Astrocyte of the spinal cord (primary cell): ENCODE data around the gene TMEM88.

Experiments
- DNase-seq: peaks from one replicate; pipeline ENCODE4 v3.0.0; 2011; ENCODE audit warnings: low read depth, low spot score
- H3K4me3 ChIP-seq: 2 replicates; pipeline ENCODE4 v1.5.1; 2011; ENCODE audit warnings: low read depth, mild to moderate bottlenecking, low read length, moderate library complexity
- in situ Hi-C: cut with HindIII; loops from 2 replicates; pipeline ENCODE4 v1.10.0; 2017; ENCODE audit warnings: low sequenced_read_pairs
- TF ChIP-seq, protein P1 (sequence below): IDR thresholded peaks from 2 replicates; pipeline ENCODE4 v1.5.1; 2012; ENCODE audit warnings: low read depth, mild to moderate bottlenecking, low read length, inconsistent platforms

TMEM88 gene

DNA sequence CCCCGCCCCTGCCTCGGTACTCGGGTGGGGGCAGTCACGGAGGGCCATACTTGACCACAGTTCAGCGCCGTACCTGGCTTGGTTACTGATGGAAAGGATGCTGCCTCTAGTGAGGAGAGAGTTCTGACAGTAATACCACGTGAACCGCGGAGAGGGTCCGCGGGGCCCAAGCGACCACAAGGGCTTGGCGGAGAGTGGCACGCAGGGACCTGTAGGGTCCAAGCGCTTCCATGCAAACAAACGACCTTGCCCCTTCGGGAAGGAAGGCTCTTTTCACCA, 11.7 kb upstream of the TMEM88 start:
- DNase-seq, result no peak
- peak overlapping the region; percentile 59 for H3K4me3 ChIP-seq
- TF ChIP-seq, protein P1, sequence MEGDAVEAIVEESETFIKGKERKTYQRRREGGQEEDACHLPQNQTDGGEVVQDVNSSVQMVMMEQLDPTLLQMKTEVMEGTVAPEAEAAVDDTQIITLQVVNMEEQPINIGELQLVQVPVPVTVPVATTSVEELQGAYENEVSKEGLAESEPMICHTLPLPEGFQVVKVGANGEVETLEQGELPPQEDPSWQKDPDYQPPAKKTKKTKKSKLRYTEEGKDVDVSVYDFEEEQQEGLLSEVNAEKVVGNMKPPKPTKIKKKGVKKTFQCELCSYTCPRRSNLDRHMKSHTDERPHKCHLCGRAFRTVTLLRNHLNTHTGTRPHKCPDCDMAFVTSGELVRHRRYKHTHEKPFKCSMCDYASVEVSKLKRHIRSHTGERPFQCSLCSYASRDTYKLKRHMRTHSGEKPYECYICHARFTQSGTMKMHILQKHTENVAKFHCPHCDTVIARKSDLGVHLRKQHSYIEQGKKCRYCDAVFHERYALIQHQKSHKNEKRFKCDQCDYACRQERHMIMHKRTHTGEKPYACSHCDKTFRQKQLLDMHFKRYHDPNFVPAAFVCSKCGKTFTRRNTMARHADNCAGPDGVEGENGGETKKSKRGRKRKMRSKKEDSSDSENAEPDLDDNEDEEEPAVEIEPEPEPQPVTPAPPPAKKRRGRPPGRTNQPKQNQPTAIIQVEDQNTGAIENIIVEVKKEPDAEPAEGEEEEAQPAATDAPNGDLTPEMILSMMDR, result no peak
- in situ Hi-C loops, result no loop called here

DNA sequence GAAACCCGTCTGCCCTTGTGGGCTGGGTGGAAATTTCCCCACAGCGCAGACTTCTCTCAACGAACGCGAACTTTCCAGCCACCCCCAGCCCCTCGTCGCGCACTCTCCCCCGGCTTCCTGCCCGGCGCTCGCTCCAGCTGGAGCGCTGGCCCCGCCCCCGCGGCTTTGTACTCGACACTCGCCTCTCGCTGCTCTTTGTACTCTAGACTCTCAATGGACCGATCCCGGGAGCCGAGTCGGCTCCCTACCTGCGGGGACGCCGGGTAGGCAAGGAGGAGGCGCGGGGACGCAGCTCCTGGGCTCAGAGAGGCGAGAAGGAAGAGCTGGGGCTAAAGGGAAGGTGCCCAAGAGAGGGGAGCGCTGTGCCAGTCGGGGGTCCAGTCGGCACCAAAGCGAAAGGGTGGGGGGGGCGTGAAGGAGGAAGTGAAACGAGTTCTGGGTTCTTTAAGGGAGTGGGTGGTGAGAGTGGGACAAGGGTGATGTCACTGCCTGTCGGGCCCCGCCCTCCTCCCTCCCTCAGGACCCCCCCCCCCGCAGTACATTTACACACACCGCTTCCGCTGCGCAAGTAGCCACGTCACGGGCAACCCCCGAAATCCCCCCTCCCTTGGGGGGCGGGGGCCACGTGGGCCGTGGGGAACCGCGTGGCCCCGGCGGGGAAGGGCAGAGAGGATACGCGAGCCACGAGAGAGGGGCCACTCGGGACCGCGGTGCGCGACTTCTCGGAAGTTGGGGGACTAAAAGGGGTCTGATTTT, 11.2 kb upstream of the TMEM88 start:
- TF ChIP-seq, protein P1, result no peak
- in situ Hi-C loops, result no loop called here
- peak; percentile 90 for DNase-seq
- peak overlapping the region; percentile 59 for H3K4me3 ChIP-seq

GRCh38 chr17:7844292-7845154, 10.3 kb upstream of the TMEM88 start:
- in situ Hi-C loops, result no loop called here
- H3K4me3 ChIP-seq, result peak overlapping the region; percentile 59
- TF ChIP-seq, protein P1, result no peak
- DNase-seq, result peak; percentile 93

- in situ Hi-C loops, result no loop called here
- H3K4me3 ChIP-seq, result peak overlapping the region; percentile 59
- no peak for DNase-seq
- TF ChIP-seq, protein P1, result no peak
Measured at GRCh38 chr17:7845359-7846062, 9.4 kb upstream of the TMEM88 start.

DNA sequence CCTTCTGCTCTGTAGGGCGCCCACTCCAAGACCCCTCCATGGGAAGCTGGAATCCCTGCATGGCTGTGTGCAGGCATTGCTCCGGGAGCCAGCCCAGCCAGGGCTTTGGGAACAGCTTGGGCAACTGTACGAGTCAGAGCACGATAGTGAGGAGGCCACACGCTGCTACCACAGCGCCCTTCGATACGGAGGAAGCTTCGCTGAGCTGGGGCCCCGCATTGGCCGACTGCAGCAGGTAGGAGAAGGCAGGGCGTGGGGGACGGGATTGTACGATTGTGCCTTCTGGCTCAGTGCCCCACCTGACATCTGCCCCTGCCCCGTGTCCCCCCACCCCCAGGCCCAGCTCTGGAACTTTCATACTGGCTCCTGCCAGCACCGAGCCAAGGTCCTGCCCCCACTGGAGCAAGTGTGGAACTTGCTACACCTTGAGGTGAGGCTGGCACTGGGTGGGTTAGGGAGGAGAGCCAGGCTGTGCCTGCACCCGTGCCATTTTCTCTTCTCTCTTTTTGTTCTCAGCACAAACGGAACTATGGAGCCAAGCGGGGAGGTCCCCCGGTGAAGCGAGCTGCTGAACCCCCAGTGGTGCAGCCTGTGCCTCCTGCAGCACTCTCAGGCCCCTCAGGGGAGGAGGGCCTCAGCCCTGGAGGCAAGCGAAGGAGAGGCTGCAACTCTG, 8.7 kb upstream of the TMEM88 start:
- no peak for DNase-seq
- in situ Hi-C loops, result no loop called here
- TF ChIP-seq, protein P1, result no peak
- no peak overlapping the region for H3K4me3 ChIP-seq
